OCI-M2 (cell line): ENCODE data around the gene ADAMTS17.
"Not testable (repeated sequence)": the region's sequence is repeated elsewhere in the genome, so short reads cannot be mapped to it uniquely, and the experiment has no call there.

ENCODE experiments used
- DNase-seq: peaks from one replicate; lab custom pipeline; 2025; ENCODE audit not compliant: unreplicated experiment; lab: John Stamatoyannopoulos, UW

The ADAMTS17 gene

DNA sequence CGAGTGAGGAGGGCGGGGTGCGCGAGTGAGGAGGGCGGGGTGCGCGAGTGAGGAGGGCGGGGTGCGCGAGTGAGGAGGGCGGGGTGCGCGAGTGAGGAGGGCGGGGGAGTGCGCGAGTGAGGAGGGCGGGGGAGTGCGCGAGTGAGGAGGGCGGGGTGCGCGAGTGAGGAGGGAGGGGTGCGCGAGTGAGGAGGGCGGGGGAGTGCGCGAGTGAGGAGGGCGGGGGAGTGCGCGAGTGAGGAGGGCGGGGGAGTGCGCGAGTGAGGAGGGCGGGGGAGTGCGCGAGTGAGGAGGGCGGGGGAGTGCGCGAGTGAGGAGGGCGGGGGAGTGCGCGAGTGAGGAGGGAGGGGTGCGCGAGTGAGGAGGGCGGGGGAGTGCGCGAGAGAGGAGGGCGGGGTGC lies 415.2 kb downstream of the ADAMTS17 start:
- not testable (repeated sequence) for DNase-seq

DNA sequence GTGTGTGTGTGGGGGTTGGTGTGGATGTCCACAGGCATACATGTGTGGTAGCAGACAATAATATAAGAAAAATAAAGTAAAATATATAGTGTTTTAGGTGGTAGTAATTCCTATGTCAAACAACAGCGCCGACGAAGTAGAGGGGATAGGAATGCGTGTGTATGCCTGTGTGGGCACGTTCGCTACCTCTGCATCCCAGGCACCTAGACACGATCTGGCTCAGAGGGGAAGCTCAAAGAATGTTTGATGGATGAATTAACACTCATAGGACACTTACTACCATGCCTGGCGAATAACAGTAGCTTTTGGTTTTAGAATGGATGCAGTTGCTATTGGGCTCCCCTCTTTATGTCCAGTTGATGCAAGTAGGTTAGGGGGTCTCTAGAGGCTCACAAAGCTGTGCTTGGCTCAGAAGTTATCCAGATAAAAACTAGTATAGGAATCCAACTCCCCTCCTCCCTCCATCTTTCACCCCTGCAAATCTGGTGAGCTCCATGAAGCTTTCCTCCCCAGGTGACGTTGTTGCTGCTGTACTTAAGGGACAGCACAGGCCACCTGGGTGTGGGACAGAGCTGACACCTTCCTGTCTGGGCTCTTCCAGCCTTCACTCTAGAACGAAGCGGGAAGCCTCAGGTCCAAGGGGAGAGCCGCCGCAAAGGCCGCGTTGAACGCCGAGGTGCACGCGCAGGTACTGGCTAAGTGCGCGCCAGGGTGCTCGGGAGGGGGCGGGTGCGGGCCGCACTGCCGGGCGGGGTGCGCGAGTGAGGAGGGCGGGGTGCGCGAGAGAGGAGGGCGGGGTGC lies 415.9 kb downstream of the ADAMTS17 start:
- no peak for DNase-seq

DNA sequence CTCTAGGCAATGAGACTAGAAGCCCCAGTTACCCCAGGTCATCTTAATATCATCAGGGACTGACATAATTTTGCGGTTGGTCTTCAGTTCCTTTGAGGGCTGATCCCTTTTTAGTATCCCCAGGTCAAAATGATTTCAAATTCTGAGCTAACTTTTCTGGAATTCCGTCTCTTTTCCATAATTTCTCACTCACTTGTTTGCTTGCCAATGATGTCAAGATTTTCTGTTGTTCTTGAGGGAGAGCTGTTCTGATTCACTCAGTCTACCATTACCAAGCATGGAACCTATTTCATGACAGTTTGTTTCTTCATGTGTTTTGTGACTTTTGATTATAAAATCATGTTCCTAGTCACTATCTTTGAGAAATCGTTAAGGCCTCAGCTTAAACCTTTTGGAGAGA lies 418.1 kb downstream of the ADAMTS17 start:
- DNase-seq: no peak
